Adrenal gland (tissue), 12 donors: ENCODE measurements around the gene NBAS. TPM values are rescaled to one million over a fixed set of nuclear protein-coding genes. Genes with fewer than 3 reads are reported as not detected.

Experiments
- DNase-seq, 7 donors: peaks; one replicate each; pipeline ENCODE4 v3.0.0-alpha.2; 2019 to 2020
- H3K27ac ChIP-seq, 5 donors: fragments of 200-600 bp; sonication (generic) in 4 of 5; 1 replicate in 3 of 5; 2 replicates in 2 of 5; pipeline versions ENCODE4 v1.5.1 to v1.8.0; 2016 to 2020; ENCODE audit warnings: mild to moderate bottlenecking in 1 of 5
- H3K27me3 ChIP-seq: fragments of 200-600 bp; 2 replicates; pipeline ENCODE4 v1.8.0; 2021
- H3K36me3 ChIP-seq, 2 donors: fragments of 200-600 bp; replicated peaks in 1 of 2; 1 replicate in 1 of 2; 2 replicates in 1 of 2; pipeline versions ENCODE4 v1.5.1 to v1.8.0; 2018 to 2022
- H3K4me1 ChIP-seq, 2 donors: fragments of 200-600 bp; replicated peaks in 1 of 2; 1 replicate in 1 of 2; 2 replicates in 1 of 2; pipeline versions ENCODE4 v1.5.1 to v1.8.0; 2018 to 2021
- H3K4me3 ChIP-seq, 4 donors: fragments of 200-600 bp; sonication (generic) in 3 of 4; one replicate each; pipeline ENCODE4 v1.5.1; 2016 to 2018
- H3K9me3 ChIP-seq, 3 donors: fragments of 200-600 bp; sonication (generic) in 1 of 3; replicated peaks in 1 of 3; 1 replicate in 2 of 3; 2 replicates in 1 of 3; pipeline versions ENCODE4 v1.5.1 to v1.8.0; 2016 to 2021
- POLR2A ChIP-seq, 2 donors: fragments of 450-650 bp; IDR thresholded peaks; one replicate each; pipeline ENCODE4 v1.6.1; 2017; ENCODE audit warnings: antibody characterized with exemption in 2 of 2, mild to moderate bottlenecking in 2 of 2, moderate library complexity in 1 of 2
- WGBS, 4 donors: extraction: QIAGEN DNeasy Blood & Tissue Kit in 2 of 4; methylation state at CpG; one replicate each; pipeline versions ENCODE4 v1.1.5 to v1.1.7; 2013 to 2017; 5-methylcytosine and 5-hydroxymethylcytosine counted together
- intact Hi-C, 2 donors: fragments of 100-400 bp; cut with DNase I; formaldehyde crosslinking; loops; one replicate each; pipeline versions ENCODE4 v1.14.1 to v1.15.0; 2022 to 2023
- polyA plus RNA-seq, 3 donors: library from polyadenylated mRNA; stranded (reverse); fragments of 200-250 nt in 2 of 3; fragments of 350-450 nt in 1 of 3; fragmentation: Illumina TruSeq in 1 of 3; extraction: RNeasy Lipid Tissue Mini Kit (QIAGEN cat#74804) in 1 of 3; gene quantifications; one replicate each; pipeline ENCODE4 v1.2.3, GENCODE V29; 2013 to 2014
- total RNA-seq, 9 donors: library from RNA; depleted of rRNA in 4 of 9; stranded (reverse); fragments of >200 nt in 4 of 9; fragments of 120-200 nt in 1 of 9; fragmentation: NEBNext Ultra II Directional in 1 of 9; extraction: Animal tissue kit (Norgen Biotek cat#: 25700) in 1 of 9; gene quantifications; one replicate each; pipeline versions ENCODE4 v1.1.0 to v1.2.4, GENCODE V29; 2013 to 2023
- TF ChIP-seq, protein P1 (sequence below), 6 experiments: fragments of 450-650 bp in 4 of 6; fragments of 200-600 bp in 2 of 6; sonication (generic) in 1 of 6; IDR thresholded peaks; 1 replicate in 5 of 6; 2 replicates in 1 of 6; pipeline versions ENCODE4 v1.5.1 to v1.8.0; 2016 to 2021; ENCODE audit warnings: antibody characterized with exemption in 6 of 6, mild to moderate bottlenecking in 2 of 6, moderate library complexity in 1 of 6
- donor health status: healthy with polysubstance abuse.
- donor health status: Bipolar disorder and iron deficiency.
- donor health status: DM: yes; HTN: yes; CAD: no.
- donor health status: DM: no; HTN: no; CAD: no.
- donor health status: DM: no; HTN: no; CAD: no.
- donor health status: DM: yes; HTN: yes; CAD: no.

NBAS gene
- total and polyA plus RNA-seq, 12 donors, result 22.0 to 62.4 (median 46.2) TPM

DNA sequence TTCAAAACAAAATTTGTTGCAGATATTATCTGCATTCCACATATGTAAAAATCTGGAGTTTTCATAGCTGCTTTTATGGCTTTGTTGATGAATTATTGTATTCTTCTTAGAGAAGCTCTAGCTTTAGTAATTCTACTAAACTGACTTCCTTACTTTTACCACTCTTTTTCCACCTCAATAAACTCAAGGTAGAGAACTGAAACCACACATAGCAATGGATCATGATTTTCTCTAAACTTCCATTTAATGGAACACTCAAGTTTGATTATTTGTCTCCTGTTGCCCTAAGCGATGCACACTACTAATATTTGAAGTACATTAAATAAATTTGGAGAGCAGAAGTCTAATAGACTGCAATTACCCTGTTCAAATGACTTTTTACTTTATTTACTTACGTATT is 192.0 kb downstream of the NBAS start:
- Histone ChIP-seq H3K4me3 (no peak overlapping the region), H3K27me3 (no peaks in the 10 kb centered on the region), H3K27ac (no peak overlapping the region), H3K4me1 (no peaks in the 10 kb centered on the region), H3K36me3 (no peaks in the 10 kb centered on the region), H3K9me3 (no peaks in the 10 kb centered on the region)
- WGBS, 4 donors, result 92 to 98% (median 98%) methylated on average over 2 of the region's 2 CpGs
- DNase-seq, result no peak
- intact Hi-C loops, result no loop called here
- no peak for TF ChIP-seq POLR2A (IDR thresholded peaks at IDR 0.05)
- TF ChIP-seq, protein P1, sequence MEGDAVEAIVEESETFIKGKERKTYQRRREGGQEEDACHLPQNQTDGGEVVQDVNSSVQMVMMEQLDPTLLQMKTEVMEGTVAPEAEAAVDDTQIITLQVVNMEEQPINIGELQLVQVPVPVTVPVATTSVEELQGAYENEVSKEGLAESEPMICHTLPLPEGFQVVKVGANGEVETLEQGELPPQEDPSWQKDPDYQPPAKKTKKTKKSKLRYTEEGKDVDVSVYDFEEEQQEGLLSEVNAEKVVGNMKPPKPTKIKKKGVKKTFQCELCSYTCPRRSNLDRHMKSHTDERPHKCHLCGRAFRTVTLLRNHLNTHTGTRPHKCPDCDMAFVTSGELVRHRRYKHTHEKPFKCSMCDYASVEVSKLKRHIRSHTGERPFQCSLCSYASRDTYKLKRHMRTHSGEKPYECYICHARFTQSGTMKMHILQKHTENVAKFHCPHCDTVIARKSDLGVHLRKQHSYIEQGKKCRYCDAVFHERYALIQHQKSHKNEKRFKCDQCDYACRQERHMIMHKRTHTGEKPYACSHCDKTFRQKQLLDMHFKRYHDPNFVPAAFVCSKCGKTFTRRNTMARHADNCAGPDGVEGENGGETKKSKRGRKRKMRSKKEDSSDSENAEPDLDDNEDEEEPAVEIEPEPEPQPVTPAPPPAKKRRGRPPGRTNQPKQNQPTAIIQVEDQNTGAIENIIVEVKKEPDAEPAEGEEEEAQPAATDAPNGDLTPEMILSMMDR (IDR thresholded peaks at IDR 0.05), result no peak

DNA sequence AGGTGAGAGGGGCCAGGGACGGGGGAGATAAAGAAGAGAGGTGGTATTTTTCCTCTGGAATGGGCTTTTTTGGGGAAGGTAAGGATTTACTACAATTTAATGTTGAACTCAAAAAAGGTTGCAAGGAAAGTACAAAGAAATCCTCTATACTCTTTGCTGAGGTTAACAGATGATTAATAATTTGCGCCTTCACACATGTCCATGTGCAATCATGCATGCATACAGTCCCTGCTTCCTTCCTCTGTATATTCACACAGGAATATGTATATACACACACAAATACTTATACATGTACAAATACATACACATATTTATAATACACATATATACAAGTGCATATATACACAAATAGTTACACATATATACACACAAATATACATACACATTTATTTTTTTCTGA is 193.4 kb downstream of the NBAS start:
- DNase-seq, result no peak
- H3K4me1 ChIP-seq, result no peaks in the 10 kb centered on the region
- TF ChIP-seq POLR2A (IDR thresholded peaks at IDR 0.05), result no peak
- no peaks in the 10 kb centered on the region for H3K36me3 ChIP-seq
- intact Hi-C loops, result no loop called here
- no peaks in the 10 kb centered on the region for H3K9me3 ChIP-seq
- H3K4me3 ChIP-seq, result no peak overlapping the region
- H3K27me3 ChIP-seq, result no peaks in the 10 kb centered on the region
- 95 to 98% (median 96%) methylated on average over 2 of the region's 2 CpGs for WGBS, 4 donors
- H3K27ac ChIP-seq, result no peak overlapping the region

DNA sequence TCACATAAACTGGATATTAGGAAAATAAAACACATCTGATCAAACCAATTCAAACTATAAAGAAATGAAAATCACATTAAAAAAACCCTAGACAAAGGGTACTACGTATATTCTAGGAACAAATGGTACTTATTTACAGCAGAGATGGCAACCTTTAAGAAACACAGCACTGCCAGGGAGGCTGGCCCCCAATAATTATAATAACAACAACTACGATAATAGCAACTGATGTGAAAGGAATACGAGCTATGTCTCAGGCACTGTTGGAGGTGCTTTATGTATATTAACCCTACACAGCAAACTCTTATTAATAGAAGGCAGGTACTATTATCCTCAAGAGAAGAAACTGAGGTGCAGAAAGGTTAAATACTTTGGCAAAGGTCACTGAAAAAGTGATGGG is 193.9 kb downstream of the NBAS start:
- no peak for TF ChIP-seq POLR2A (IDR thresholded peaks at IDR 0.05)
- TF ChIP-seq, protein P1 (IDR thresholded peaks at IDR 0.05), result no peak
- no peaks in the 10 kb centered on the region for H3K9me3 ChIP-seq
- no peaks in the 10 kb centered on the region for H3K36me3 ChIP-seq
- intact Hi-C loops, result no loop called here
- no peak for DNase-seq
- no peaks in the 10 kb centered on the region for H3K27me3 ChIP-seq
- no peak overlapping the region for H3K4me3 ChIP-seq
- WGBS, 4 donors, result 90 to 95% (median 92%) methylated on average over 3 of the region's 3 CpGs
- H3K27ac ChIP-seq, result no peak overlapping the region
- H3K4me1 ChIP-seq, result no peaks in the 10 kb centered on the region

DNA sequence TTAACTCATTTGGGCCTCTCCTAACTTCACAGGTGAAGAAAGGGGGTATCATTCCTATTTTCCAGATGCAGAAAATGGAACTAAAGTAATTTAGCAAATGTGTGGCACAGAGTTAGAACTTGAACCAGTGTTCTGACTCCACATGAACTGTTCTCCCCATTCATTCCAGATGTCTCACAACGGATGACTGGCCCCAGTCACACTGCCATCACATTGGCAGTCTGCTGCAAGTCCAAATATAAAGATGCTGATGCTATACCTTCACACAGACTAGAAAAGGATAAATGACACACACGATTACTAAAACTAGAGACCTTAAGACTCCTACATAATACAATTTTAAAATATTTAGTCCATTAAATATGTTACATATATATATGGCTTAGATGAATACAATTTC is 195.7 kb downstream of the NBAS start:
- WGBS, 4 donors, result 72 to 81% (median 74%) methylated on average over 2 of the region's 2 CpGs
- TF ChIP-seq POLR2A (IDR thresholded peaks at IDR 0.05), result no peak
- TF ChIP-seq, protein P1 (IDR thresholded peaks at IDR 0.05), result no peak
- H3K36me3 ChIP-seq, result no peaks in the 10 kb centered on the region
- intact Hi-C loops, result no loop called here
- no peak overlapping the region for H3K27ac ChIP-seq
- H3K9me3 ChIP-seq, result no peaks in the 10 kb centered on the region
- H3K4me3 ChIP-seq, result no peak overlapping the region
- no peaks in the 10 kb centered on the region for H3K4me1 ChIP-seq
- DNase-seq, result no peak
- H3K27me3 ChIP-seq, result no peaks in the 10 kb centered on the region

DNA sequence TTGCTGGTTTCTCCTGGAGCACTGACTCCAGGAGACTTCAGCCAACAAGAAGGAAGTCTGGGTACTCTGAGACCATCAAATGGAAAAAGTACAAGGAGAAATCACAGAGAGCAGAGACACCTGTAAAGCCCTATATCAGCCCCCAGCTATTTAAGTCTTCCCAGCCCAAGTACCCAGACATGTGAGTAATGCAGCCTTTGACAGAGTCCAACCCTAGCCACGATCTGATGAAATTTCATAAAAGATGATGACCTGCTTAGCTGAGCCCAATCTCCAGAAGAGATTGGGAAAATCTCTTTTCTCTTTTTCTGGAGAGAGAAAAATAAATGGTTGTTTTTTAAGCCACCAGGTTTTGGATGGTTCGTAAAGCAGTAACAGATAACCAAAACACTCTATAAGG is 196.6 kb downstream of the NBAS start:
- TF ChIP-seq POLR2A (IDR thresholded peaks at IDR 0.05), result no peak
- TF ChIP-seq, protein P1 (IDR thresholded peaks at IDR 0.05), result no peak
- WGBS, 4 donors, result 92 to 96% (median 93%) methylated on average over 2 of the region's 2 CpGs
- Histone ChIP-seq H3K4me3 (no peak overlapping the region), H3K4me1 (peaks cover 0 to 4% of the 10 kb centered on the region in 2 donors), H3K27me3 (no peaks in the 10 kb centered on the region), H3K36me3 (no peaks in the 10 kb centered on the region), H3K27ac (no peak overlapping the region), H3K9me3 (no peaks in the 10 kb centered on the region)
- no peak for DNase-seq
- intact Hi-C loops, result no loop called here
